Cardiac muscle cell (in vitro differentiated cells and primary cell): ENCODE results near the gene SMIM26. TPM values are rescaled to one million over a fixed set of nuclear protein-coding genes. Genes with fewer than 3 reads are reported as not detected.

Source experiments
- DNase-seq, 2 donors: peaks; one replicate each; pipeline versions ENCODE4 v3.0.0 to v3.0.0-alpha.2; 2010 to 2017; ENCODE audit warnings: low read depth in 1 of 2, low spot score in 1 of 2
- H3K27ac ChIP-seq: fragments of 200-600 bp; sonication (generic); 2 replicates; pipeline ENCODE4 v1.5.1; 2016
- H3K27me3 ChIP-seq: fragments of 200-600 bp; sonication (generic); 2 replicates; pipeline ENCODE4 v1.6.0; 2016; ENCODE audit warnings: control low read depth
- H3K36me3 ChIP-seq: fragments of 200-600 bp; sonication (generic); 2 replicates; pipeline ENCODE4 v1.5.1; 2016; ENCODE audit warnings: control low read depth
- H3K4me1 ChIP-seq: fragments of 200-600 bp; sonication (generic); 2 replicates; pipeline ENCODE4 v1.8.1; 2017; ENCODE audit warnings: low read depth, mild to moderate bottlenecking, mixed run types
- H3K4me3 ChIP-seq: fragments of 200-600 bp; sonication (generic); 2 replicates; pipeline ENCODE4 v1.5.1; 2016; ENCODE audit warnings: mild to moderate bottlenecking
- H3K9me3 ChIP-seq: fragments of 200-600 bp; sonication (generic); 2 replicates; pipeline ENCODE4 v1.5.1; 2017; ENCODE audit warnings: low read depth, mild to moderate bottlenecking, control low read depth
- CTCF ChIP-seq: IDR thresholded peaks from 2 replicates; pipeline ENCODE4 v1.5.1; 2012; ENCODE audit warnings: low read depth, mild to moderate bottlenecking, low read length
- polyA plus RNA-seq: library from polyadenylated mRNA; unstranded; fragments of >200 nt; fragmentation: Nextera tagmentation; extraction: Ambion mirVana; gene quantifications from 2 replicates; pipeline ENCODE4 v1.2.1, GENCODE V29; 2016
- total RNA-seq: library from RNA; depleted of rRNA; stranded (reverse); fragments of >200 nt; gene quantifications from 2 replicates; pipeline ENCODE4 v1.2.3, GENCODE V29; 2016

Gene SMIM26
- total and polyA plus RNA-seq, 2 experiments from 2014 or later, result 152 to 167 TPM

- no peak for DNase-seq
Measured at GRCh38 chr20:18615020-18615650, 47.9 kb downstream of the SMIM26 start.

More at GRCh38 chr20:18615020-18615650, 47.9 kb downstream of the SMIM26 start:
- Histone ChIP-seq H3K27me3 (no peaks in the 10 kb centered on the region), H3K36me3 (no peaks in the 10 kb centered on the region), H3K4me1 (no peaks in the 10 kb centered on the region), H3K4me3 (no peak overlapping the region), H3K27ac (no peak overlapping the region), H3K9me3 (no peaks in the 10 kb centered on the region)
- TF ChIP-seq CTCF, result no peak

Other genes with a start within 250 kb of the SMIM26 start
- 2.1 and 2.5 TPM in 2 replicates for gene DZANK1, start 100.4 kb upstream of the SMIM26 start, total RNA-seq
- gene DZANK1, start 100.4 kb upstream of the SMIM26 start, polyA plus RNA-seq, result 2.4 and 2.7 TPM in 2 replicates
- gene POLR3F, start 100.0 kb upstream of the SMIM26 start, total RNA-seq, result 9.7 and 12.6 TPM in 2 replicates
- 14.9 and 27.8 TPM in 2 replicates for gene POLR3F, start 100.0 kb upstream of the SMIM26 start, polyA plus RNA-seq
- 19.2 and 20.4 TPM in 2 replicates for gene RBBP9, start 70.2 kb upstream of the SMIM26 start, total RNA-seq
- 9.2 and 9.8 TPM in 2 replicates for gene RBBP9, start 70.2 kb upstream of the SMIM26 start, polyA plus RNA-seq
- 22.9 and 26.6 TPM in 2 replicates for gene SEC23B, start 59.5 kb upstream of the SMIM26 start, total RNA-seq
- 28.9 and 33.7 TPM in 2 replicates for gene SEC23B, start 59.5 kb upstream of the SMIM26 start, polyA plus RNA-seq
- gene DTD1, start 20.6 kb downstream of the SMIM26 start, total RNA-seq, result 62.8 and 66.4 TPM in 2 replicates
- 59.6 and 71.6 TPM in 2 replicates for gene DTD1, start 20.6 kb downstream of the SMIM26 start, polyA plus RNA-seq
- not detected in 2 replicates for gene SCP2D1, start 246.4 kb downstream of the SMIM26 start, total RNA-seq
- gene SCP2D1, start 246.4 kb downstream of the SMIM26 start, polyA plus RNA-seq, result not detected in 2 replicates